ENCODE results near the gene TRAPPC10. TPM values are rescaled to one million over a fixed set of nuclear protein-coding genes. Genes with fewer than 3 reads are reported as not detected.

Gene TRAPPC10
- total and polyA plus RNA-seq, 2 donors (not counting 1 experiment from before 2014, with no cell fraction given), result 15.4 to 22.0 TPM

GRCh38 chr21:43997766-43998742 lies 14.1 kb upstream of the TRAPPC10 start:
- H3K4me3 ChIP-seq (replicated peaks in 1 of 4; ENCODE audit: control extremely low read depth in 1 of 4, insufficient read depth in 1 of 4, low read depth in 3 of 4, low read length in 4 of 4), result no peak overlapping the region
- H3K9me3 ChIP-seq (ENCODE audit: control insufficient read depth, insufficient read depth, low read depth, low read length), result no peaks in the 10 kb centered on the region
- H3K27me3 ChIP-seq (ENCODE audit: control insufficient read depth, insufficient read depth, low read length), result no peaks in the 10 kb centered on the region
- no peak overlapping the region for H3K27ac ChIP-seq (ENCODE audit: insufficient read depth, low read length)
- no peak for DNase-seq (ENCODE audit: low read depth in 2 of 2)
- no peaks in the 10 kb centered on the region for H4K20me1 ChIP-seq (ENCODE audit: control insufficient read depth, extremely low read depth, insufficient read depth, low read length)
- no peak overlapping the region for H2AFZ ChIP-seq (ENCODE audit: low read length)
- H3K4me2 ChIP-seq (ENCODE audit: extremely low read depth, insufficient read depth, low read length), result no peak overlapping the region
- TF ChIP-seq EZH2 (IDR thresholded peaks at IDR 0.05; ENCODE audit: low read length, missing control alignments) (no peak), CTCF (conservative IDR thresholded peaks at IDR 0.05 in 1 of 2, IDR thresholded peaks at IDR 0.05 in 1 of 2; ENCODE audit: low read depth in 1 of 2, low read length in 2 of 2) (no peak)
- H3K9ac ChIP-seq (ENCODE audit: insufficient read depth, low read length), result no peak overlapping the region
- no peaks in the 10 kb centered on the region for H3K79me2 ChIP-seq (ENCODE audit: control insufficient read depth, insufficient read depth, low read length)
- H3K4me1 ChIP-seq (ENCODE audit: control insufficient read depth, extremely low read depth, insufficient read depth, low read length), result no peaks in the 10 kb centered on the region
- H3K36me3 ChIP-seq (ENCODE audit: control insufficient read depth, insufficient read depth, low read length), result no peaks in the 10 kb centered on the region

DNA sequence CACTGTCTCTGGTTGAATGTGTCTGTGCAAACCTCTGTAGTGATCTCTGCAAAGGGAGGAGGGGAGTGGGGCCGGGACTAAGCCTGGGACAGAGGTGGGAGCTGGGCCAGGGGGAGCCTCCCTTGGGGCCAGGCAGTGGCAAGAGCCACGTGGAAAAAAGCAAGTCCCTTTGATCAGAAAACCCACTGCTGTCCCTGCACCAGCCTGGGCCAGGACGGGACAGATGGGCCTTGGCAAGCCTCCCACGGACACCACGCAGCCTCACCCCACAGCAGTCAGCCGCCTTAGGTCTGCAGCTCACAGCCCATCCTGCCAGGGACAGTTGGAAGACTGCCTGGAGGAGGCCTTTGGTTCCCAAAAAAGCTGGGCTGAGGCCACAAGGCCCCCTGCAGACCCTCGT lies 11.7 kb upstream of the TRAPPC10 start:
- H2AFZ ChIP-seq (ENCODE audit: low read length), result no peak overlapping the region
- no peaks in the 10 kb centered on the region for H4K20me1 ChIP-seq (ENCODE audit: control insufficient read depth, extremely low read depth, insufficient read depth, low read length)
- no peak overlapping the region for H3K4me2 ChIP-seq (ENCODE audit: extremely low read depth, insufficient read depth, low read length)
- H3K4me1 ChIP-seq (ENCODE audit: control insufficient read depth, extremely low read depth, insufficient read depth, low read length), result no peaks in the 10 kb centered on the region
- no peaks in the 10 kb centered on the region for H3K27me3 ChIP-seq (ENCODE audit: control insufficient read depth, insufficient read depth, low read length)
- DNase-seq (ENCODE audit: low read depth in 2 of 2), result no peak
- no peak for TF ChIP-seq CTCF (conservative IDR thresholded peaks at IDR 0.05 in 1 of 2, IDR thresholded peaks at IDR 0.05 in 1 of 2; ENCODE audit: low read depth in 1 of 2, low read length in 2 of 2)
- no peak for TF ChIP-seq EZH2 (IDR thresholded peaks at IDR 0.05; ENCODE audit: low read length, missing control alignments)
- no peak overlapping the region for H3K4me3 ChIP-seq (replicated peaks in 1 of 4; ENCODE audit: control extremely low read depth in 1 of 4, insufficient read depth in 1 of 4, low read depth in 3 of 4, low read length in 4 of 4)
- H3K27ac ChIP-seq (ENCODE audit: insufficient read depth, low read length), result no peak overlapping the region
- no peaks in the 10 kb centered on the region for H3K9me3 ChIP-seq (ENCODE audit: control insufficient read depth, insufficient read depth, low read depth, low read length)
- H3K9ac ChIP-seq (ENCODE audit: insufficient read depth, low read length), result no peak overlapping the region
- no peaks in the 10 kb centered on the region for H3K36me3 ChIP-seq (ENCODE audit: control insufficient read depth, insufficient read depth, low read length)
- H3K79me2 ChIP-seq (ENCODE audit: control insufficient read depth, insufficient read depth, low read length), result no peaks in the 10 kb centered on the region

DNA sequence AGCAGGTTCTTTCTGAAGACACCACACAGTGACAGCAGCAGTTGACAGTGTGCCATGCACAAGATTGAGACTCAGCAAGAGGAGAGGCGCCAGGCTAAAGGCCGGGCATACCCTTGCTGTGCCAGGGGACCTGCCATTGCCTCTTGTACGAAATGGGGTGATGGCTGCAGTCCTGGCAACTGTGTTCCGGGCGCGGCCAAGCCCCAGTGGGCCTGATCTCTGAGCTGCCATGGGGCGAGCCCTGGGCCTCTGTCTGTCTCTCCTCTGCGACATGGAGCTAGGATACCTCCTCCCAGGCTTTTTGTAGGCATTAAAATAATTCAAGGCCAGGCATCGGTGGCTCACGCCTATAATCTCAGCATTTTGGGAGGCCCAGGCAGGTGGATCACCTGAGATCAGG lies 9.6 kb upstream of the TRAPPC10 start:
- Histone ChIP-seq H3K4me2 (ENCODE audit: extremely low read depth, insufficient read depth, low read length) (no peak overlapping the region), H3K9ac (ENCODE audit: insufficient read depth, low read length) (no peak overlapping the region), H3K36me3 (ENCODE audit: control insufficient read depth, insufficient read depth, low read length) (no peaks in the 10 kb centered on the region), H3K4me3 (replicated peaks in 1 of 4; ENCODE audit: control extremely low read depth in 1 of 4, insufficient read depth in 1 of 4, low read depth in 3 of 4, low read length in 4 of 4) (no peak overlapping the region), H3K27ac (ENCODE audit: insufficient read depth, low read length) (no peak overlapping the region), H3K9me3 (ENCODE audit: control insufficient read depth, insufficient read depth, low read depth, low read length) (no peaks in the 10 kb centered on the region), H3K27me3 (ENCODE audit: control insufficient read depth, insufficient read depth, low read length) (no peaks in the 10 kb centered on the region), H3K4me1 (ENCODE audit: control insufficient read depth, extremely low read depth, insufficient read depth, low read length) (peaks cover 9% of the 10 kb centered on the region), H3K79me2 (ENCODE audit: control insufficient read depth, insufficient read depth, low read length) (no peaks in the 10 kb centered on the region), H2AFZ (ENCODE audit: low read length) (no peak overlapping the region), H4K20me1 (ENCODE audit: control insufficient read depth, extremely low read depth, insufficient read depth, low read length) (no peaks in the 10 kb centered on the region)
- TF ChIP-seq CTCF (conservative IDR thresholded peaks at IDR 0.05 in 1 of 2, IDR thresholded peaks at IDR 0.05 in 1 of 2; ENCODE audit: low read depth in 1 of 2, low read length in 2 of 2) (no peak), EZH2 (IDR thresholded peaks at IDR 0.05; ENCODE audit: low read length, missing control alignments) (no peak)
- no peak for DNase-seq (ENCODE audit: low read depth in 2 of 2)

Measured in fibroblast of lung (primary cell).